Measurements from ENCODE around the gene EFHC1.
"Not testable (repeated sequence)": the region's sequence is repeated elsewhere in the genome, so short reads cannot be mapped to it uniquely, and the experiment has no call there.

Gene EFHC1

DNA sequence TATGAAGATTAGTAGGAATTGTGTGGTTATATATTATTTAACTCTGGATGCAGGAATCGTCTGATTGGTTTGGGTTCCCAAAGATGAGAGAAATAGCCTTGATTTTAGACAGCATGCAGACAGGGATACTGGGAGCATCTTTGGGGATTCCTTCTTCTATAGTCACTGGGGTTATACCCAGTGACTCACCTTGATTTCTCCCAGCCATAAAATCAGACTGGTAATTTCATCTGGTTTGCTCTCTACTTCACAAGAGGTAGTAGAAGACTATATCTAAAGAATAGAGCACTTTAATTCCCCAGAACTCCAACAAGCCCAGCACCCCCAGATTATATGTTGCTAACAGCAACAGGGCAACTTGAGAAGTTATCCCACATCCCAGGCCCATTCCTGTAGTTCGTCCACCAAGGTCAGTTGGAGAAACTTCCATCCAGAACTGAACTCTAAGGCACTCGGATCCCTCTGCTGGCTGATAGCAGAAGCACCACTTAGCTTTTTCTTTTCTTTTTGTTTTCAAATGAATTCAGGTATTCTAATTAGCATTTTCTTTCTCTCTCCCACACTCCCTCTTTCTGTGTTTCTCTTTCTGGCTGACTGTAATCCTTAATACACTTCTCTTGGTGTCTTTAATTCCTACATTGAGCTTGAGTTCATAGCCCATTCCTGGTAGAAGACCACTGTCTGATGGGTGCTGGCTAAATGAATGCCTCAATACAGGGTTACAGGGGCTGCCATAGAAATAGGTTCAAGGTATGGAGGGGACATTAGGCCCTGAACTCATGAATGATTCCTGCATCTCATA is 20.4 kb upstream of the EFHC1 start:
- DNase-seq (ENCODE audit: low read depth): no peak

DNA sequence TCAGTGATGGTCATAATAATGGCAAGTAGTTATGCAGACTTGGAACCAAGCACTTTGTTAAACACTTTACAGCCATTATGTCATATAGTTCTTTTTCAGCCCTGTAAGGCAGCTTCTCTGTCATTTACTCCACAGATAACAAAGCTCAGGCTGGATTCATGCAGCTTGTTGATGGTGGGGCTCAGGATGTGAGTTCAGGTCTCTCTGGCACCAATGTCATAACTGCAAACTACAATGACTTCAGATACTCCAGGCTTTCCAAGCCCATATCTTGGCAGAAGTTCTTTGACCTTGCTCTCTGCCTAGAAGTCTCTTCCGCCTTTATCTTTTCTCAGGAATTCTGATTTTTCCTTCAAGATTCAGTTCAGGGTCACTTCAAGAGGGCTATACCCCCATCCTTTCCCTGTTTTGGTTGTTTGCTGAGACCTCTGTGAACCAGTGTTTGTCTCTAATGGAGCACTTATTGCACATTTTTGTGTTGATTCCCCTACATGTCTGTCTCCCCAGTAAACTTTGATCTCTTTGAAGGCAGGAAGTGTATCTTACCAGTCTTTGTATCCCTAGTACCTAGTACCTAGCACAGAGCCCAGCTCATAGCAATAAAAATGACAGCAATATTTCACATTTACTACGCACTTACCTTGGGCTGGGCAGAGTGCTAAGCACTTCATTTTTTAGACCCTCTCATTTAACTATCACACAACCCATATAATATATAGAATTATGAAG is 19.7 kb upstream of the EFHC1 start:
- no peak for DNase-seq (ENCODE audit: low read depth)

DNA sequence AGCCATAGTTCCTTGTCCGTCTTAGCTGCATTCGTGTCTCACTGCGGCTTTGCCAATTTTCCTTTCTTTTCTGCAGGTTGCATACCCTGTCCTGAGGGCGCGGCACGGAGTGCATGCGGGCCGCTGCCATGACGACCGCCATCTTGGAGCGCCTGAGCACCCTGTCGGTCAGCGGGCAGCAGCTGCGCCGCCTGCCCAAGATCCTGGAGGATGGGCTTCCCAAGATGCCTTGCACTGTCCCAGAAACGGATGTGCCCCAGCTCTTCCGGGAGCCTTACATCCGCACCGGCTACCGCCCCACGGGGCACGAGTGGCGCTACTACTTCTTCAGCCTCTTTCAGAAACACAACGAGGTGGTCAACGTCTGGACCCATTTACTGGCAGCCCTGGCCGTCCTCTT is 17.1 kb upstream of the EFHC1 start:
- no peak for DNase-seq (ENCODE audit: low read depth)

DNA sequence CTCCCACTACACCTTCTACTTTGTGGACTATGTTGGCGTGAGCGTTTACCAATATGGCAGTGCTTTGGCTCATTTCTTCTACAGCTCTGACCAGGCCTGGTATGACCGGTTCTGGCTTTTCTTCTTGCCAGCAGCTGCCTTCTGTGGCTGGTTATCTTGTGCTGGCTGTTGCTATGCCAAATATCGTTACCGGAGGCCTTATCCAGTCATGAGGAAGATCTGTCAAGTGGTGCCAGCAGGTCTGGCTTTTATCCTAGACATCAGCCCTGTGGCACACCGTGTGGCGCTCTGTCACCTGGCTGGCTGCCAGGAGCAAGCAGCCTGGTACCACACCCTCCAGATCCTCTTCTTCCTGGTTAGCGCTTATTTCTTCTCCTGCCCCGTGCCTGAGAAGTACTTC is 16.5 kb upstream of the EFHC1 start:
- no peak for DNase-seq (ENCODE audit: low read depth)

DNA sequence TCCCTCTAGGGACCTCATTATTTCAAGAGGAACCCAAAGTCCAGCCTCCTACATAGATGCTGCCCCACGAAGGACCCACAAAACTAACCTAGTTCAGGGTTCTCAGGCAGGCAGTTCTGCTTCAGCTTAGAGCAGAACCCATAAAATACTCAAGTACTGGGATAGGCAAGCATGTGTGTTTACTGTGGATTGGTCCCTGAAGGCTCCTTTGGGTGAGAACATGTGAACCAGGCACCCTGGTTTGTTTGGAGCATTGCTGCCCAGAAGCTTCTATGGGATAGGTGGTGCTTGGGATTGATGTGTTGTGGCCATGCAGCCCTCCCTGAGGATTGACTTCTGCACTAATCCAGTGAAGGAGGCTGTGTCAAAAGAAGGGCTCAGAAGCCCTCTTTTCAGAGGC is 14.9 kb upstream of the EFHC1 start:
- no peak for DNase-seq (ENCODE audit: low read depth)

DNA sequence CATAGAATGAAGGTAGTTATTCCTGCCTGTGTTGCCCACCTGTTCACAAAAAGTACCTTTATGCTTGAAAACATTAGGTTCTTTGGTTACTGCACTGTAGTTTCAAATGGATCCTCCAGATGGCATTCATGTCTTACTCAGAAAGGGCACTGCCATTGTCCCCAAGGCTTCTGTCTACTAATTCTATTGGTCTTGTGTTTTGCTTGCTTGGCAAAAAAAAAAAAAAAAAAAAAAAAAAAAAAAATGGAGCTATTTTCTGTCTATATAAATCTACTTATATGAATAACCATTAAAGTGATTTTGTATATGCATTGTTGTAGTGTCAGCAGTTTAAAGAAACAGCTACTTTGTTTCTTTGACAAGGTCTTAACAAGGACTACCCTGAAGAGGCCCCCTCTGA is 12.7 kb upstream of the EFHC1 start:
- DNase-seq (ENCODE audit: low read depth): no peak

DNA sequence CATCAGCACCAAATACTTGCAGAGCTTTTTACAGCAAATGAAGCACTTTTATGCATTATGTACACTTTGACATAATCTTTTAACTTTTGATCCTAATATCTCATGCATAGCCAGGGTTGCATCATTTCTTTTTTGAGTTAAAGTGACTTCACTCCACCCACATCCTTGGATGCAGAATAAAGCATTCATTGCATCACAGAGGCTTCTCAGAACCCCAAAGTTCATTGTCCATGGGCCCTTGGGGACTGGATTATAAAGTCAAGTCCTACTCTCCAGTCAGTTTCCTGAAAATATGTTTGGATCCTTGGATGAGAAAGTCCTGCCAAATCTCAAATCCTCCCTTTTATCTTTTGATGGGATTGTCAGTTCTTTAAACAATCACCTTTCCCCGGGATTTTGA is 10.6 kb upstream of the EFHC1 start:
- no peak for DNase-seq (ENCODE audit: low read depth)

DNA sequence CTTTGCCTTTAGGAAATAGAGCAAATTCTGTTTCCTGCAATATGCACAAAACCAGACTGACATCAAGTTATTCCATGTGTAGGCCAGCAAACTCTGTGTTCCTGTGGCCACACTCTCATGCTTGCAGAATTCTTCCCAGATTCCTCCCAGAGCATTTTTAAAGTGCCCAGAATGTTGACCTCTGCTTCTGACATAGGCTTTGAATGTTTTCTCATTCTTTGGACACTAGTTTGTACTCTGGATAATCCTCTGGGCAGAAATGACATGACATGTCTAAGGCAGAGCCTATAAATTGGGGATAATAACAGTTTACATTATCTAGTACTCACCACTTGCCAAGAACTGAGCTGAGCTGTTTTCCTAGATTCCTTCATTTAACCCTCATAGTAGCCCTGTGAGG is 9.2 kb upstream of the EFHC1 start:
- DNase-seq (ENCODE audit: low read depth): no peak

DNA sequence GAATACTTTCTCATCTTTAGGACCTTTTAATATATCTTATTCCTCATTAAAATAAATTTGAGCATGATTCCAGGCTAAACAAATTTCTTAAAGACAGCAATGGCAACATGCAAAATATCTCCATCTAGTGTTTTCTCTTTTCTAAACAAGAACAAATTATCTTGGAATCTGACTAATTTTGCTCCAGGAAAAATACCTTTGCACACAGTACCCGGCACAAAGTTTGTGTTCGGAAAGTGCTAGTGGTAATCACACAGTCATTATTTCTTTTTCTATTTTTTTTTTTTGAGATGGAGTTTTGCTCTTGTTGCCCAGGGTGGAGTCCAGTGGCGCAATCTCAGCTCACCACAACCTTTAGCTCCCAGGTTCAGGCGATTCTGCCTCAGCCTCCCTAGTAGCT is 8.2 kb upstream of the EFHC1 start:
- DNase-seq (ENCODE audit: low read depth): no peak

DNA sequence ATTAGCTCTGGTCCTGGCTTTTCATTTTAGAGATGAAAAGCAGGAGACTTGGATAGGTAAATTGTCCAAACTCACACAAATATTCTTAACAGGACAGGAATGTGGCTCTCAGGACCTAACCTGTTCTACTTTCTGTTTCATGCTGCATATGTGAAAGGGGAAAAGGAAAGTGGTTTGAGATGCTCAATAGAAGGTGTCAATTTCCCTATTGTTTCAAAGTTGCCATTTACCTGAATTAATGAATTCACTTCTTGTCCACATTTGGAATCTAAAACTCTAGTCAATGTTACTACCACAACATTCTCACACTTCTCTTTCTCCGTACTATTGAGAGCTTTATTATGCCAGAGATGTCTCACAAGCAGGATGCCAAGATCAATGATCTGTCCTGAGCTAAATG is 4.8 kb upstream of the EFHC1 start:
- no peak for DNase-seq (ENCODE audit: low read depth)

DNA sequence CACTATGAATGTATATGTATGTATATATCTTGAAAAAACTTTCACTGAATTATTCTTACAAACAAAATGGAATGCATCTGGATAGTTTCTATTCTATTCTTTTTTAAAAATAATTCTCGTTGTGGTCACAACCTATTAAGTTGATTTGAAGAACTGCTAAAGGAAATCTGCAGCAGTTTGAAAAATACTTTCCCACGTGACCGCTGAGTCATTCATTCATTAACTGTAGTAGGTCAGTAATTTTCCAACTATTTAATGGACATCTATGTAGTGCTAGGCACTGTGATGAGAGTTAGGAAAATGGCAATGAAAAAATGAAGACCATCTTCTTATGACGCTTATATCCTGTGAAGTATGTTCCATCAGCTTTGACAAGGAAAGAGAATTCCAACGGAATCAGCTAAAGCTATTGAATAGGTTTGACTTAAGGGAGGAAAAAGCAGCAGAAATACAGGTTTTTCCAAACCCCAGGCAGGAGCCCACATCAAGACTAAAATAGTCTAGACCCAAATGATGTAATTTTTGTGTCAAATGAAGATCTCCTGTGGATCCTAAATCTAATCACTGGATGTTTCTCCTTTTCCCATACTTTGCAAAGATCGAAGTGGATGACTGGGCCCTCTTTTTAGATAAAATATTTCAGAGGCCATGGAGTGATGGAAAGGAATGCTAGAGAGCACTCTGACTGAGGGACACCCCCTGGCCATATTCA is 4.1 kb upstream of the EFHC1 start:
- no peak for DNase-seq (ENCODE audit: low read depth)

DNA sequence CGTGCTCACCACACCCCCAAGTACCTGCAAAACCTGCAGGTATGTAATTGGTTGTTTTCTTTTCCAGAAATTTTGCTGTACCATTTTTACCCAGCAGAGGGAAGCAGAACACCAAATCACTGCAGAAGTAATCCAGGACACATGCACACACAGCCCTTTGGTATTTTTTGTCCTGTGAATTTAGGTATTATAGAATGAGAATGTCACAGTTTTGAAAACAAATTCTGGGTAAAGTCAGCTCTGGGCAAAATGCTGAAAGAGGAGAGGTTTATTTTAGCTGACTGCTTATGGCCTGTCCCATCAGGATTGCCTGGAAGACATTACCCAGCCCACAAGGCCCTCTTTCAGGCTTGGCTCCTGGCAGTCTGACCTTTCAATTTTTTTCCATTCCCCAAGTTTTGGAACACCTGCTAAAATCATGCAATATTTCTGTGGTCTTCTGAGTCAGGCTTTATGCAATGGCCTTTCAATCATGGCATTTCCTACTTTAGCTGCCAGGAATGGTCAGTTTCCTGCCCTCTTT is 3.5 kb upstream of the EFHC1 start:
- DNase-seq (ENCODE audit: low read depth): no peak

DNA sequence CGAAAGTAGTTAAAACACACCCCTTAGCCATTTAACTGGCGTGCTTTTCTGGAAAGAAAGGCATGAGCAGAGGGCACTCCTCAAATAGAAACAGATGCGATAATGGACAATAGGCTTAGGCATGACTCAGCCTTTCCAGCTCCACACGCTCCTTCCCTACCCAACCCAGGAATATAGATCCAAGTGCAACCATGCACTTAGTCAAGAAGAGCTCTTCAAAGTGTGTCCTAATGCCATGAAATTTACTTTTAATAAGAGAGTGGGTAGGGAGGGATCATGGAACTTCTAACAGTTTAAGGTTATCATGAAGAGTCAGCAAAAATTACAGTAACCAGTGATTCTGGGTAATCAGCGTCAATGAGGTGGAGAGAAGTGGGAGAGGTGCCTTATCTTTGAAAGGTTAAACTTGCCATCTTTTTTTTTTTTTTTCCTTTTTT is 2.4 kb upstream of the EFHC1 start:
- no peak for DNase-seq (ENCODE audit: low read depth)

DNA sequence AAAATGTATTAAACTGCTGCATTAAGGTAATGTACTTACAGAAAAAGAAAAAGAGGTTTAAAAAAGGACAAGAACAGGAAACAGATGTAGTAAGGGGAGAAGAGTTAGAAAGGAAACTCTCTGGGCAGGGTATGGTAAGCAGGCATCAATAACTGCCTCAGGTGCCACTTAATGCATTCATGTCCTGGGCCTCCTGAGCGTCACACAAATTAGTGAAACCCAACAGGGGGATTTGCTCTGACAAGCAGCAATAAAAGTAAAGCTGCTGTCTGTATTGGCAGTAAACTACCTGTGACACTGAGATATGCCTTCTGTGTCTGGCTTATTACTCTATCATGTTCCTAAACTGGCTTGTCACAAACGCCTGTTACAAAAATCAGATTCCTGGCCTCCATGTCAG is 1.5 kb upstream of the EFHC1 start:
- DNase-seq (ENCODE audit: low read depth): no peak

DNA sequence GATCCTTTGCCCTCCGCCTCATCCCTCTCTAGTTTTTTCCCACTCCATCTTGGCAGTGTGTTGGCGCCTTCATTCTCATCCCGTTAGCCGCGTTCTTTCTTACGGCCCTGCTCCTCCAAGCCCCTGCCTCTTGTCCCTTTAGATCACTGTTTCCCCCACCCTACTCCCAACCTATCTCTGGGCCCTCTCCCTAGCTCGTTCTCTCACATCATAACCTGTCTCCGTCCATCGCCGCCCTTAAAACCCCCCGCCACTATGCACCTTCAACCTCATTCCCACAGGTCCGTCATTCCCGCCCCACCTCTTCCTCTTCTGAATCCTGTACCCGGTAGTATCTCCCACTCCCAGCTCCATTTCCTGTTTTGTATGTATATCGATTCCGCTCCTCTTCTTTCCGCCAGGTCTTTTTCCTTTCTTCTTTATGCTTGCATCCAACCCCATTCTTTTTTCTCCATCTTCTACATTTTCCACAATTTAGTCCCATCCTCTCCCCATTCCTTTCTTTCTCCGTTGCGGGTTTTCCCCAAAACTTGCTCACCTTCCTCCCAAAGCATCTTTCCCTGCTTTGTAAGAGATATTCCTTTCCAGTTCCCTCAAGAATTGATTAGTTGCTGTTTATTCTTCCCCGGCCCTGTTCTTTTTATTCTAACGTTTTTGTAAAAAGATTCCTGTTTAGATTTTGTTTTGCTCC is 671 bp downstream of the EFHC1 start:
- no peak for DNase-seq (ENCODE audit: low read depth)

DNA sequence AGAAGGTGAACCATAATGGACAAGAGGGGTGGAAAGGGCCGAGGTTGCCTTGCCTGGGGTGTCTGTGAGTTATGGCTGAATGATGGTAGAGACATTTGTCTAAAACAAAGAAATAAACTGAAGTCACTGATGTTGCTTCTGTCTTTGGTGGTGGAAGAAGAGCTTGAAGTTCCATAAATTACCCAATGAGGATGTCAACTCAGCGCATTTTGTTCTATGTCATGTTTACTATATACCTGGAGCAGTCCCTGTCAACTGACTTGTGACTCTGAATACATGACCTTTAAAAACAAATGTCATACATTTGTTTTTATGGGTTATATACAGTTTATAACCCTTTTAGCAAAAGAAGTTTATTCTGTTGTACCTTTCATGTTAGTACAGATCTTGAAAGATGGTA is 2.0 kb downstream of the EFHC1 start:
- DNase-seq (ENCODE audit: low read depth): no peak

DNA sequence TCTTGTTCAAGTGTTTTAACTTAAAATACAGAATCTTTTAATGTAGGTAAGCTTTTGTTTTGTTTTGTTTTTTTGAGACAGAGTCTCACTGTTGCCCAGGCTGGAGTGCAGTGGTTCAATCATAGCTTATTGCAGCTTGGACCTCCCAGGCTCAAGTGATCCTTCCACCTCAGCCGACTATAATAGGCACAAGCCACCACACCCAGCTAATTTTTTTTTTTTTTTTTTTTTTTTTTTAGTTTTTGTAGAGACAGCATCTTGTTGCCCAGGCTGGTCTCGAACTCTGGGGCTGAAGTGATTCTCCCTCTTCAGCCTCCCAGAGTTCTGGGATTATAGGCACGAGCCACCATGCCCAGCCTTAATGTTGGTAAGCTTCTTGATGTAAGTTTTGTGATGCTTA is 3.3 kb downstream of the EFHC1 start:
- DNase-seq (ENCODE audit: low read depth): no peak

DNA sequence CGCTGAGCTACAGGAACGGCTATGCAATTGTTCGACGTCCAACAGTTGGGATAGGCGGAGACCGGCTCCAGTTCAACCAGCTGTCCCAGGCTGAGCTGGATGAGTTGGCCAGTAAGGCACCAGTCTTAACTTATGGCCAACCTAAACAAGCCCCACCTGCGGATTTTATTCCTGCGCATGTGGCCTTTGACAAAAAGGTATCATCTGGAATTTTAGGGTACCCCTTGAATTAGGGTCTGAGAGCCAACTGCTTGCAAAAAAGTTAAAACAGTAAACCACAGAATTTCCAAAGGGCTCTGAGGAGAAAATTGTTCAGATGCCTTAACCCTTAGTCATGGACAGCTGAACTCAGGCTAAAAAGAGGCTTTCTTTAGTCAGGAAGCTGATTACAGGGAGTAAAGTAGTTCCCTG is 3.8 kb downstream of the EFHC1 start:
- no peak for DNase-seq (ENCODE audit: low read depth)

DNA sequence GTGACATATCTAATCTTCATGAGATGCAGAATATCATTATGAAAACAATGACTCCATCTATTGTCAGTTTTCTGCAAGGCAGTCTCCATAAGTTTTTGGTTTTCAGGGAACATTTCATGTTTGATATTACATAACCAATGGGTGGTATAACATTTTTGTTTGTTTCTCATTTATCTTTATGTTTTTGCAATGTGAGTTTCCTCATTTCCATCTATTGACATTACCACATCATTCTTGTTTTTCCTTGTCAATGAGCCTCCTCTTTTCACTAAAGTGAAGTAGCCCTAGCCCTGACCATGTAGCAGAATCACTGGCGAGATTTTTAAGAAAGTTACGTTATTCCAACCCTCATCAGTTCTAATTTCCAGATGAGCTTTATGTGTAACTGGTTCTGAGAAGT is 4.4 kb downstream of the EFHC1 start:
- DNase-seq (ENCODE audit: low read depth): no peak

DNA sequence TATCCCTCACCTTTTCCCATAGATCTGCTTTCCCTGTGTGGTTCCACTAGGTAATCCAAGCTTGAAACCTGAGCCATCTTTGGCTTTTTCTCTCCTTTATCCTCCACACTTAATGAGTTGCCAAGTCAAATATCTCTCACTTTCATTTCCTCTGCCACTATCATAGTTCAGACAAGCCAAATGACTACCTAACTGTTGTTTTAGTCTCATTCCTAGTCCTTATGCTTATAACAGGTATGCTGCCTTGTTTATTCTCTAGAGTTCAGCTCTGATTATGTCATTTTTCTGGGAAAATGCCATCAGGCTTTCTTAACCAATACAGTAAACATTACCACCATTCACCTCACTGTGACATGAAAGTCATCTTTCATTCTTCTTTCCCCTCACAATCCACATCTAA is 6.5 kb downstream of the EFHC1 start:
- DNase-seq (ENCODE audit: low read depth): no peak

DNA sequence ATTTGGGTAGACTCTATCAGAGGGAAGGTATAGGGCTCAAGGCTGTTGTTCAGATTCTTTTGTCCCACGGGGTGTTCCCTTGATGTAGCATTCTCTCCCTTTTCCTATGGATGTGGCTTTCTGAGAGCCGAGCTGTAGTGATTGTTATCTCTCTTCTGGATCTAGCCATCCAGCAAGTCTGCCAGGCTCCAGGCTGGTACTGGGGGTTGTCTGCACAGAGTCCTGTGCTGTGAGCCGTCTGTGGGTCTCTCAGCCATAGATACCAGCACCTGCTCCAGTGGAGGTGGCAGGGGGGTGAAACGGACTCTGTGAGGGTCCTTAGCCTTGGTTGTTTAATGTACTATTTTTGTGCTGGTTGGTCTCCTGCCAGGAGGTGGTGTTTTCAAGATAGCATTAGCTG is 13.2 kb downstream of the EFHC1 start:
- not testable (repeated sequence) for DNase-seq (ENCODE audit: low read depth)

DNA sequence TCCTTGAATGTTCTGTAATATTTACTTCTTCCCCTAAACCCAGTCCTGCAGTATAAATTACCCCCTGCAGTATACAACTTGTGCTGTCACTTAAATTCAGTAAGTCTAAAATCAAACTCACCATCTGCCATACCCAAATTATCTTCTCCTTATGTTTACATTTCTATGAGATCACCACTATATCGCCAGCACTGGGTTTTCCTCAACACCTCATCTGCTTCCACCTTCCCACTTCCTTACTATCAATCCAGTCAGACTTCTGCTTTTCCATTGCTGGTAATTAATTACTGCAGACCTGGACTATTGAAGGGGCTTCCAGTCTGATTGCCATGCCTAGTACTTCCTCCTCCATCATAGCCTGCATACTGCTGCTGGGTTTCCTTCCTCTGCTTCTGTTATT is 15.2 kb downstream of the EFHC1 start:
- DNase-seq (ENCODE audit: low read depth): no peak

Measured in stimulated activated CD8-positive, alpha-beta memory T cell treated with anti-CD3 and anti-CD28 coated beads, Interleukin-12 subunit alpha, Interleukin-12 subunit beta, amount 100 ng/mL, for 4 hours (primary cell).